Measurements from ENCODE around the gene SETD1A.

Gene SETD1A

DNA sequence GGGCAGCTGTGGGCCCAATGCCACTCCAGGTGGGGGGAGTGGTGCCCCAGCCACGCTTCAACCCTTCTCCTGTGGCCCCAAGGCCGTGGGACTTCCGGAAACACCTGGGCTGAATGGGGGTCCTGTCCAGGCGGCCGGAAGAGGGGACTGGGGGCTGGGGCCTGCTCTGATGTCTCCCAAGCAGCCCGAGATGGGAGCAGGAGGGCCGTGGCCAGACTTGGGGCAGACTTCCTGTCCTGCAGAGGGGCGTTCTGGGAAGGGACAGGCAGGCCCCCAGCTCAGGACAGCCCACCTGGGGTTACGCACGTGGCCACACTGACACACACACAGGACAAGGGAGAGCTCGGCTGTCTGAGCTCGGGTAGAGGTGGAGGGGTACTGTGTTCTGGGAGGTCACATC, 32.6 kb downstream of the SETD1A start:
- H3K27me3 ChIP-seq (ENCODE audit: control insufficient read depth, insufficient read depth, low read length), result no peaks in the 10 kb centered on the region
- H3K4me1 ChIP-seq (ENCODE audit: control insufficient read depth, insufficient read depth, low read length), result peaks cover 5% of the 10 kb centered on the region
- no peaks in the 10 kb centered on the region for H3K9me3 ChIP-seq (ENCODE audit: control insufficient read depth, low read length)
- no peak overlapping the region for H3K4me3 ChIP-seq (ENCODE audit: low read length)
- no peak overlapping the region for H3K9ac ChIP-seq (ENCODE audit: low read length)
- H3K36me3 ChIP-seq (ENCODE audit: control insufficient read depth, insufficient read depth, low read length), result no peaks in the 10 kb centered on the region

- Histone ChIP-seq H3K4me3 (ENCODE audit: low read length) (no peak overlapping the region), H3K9me3 (ENCODE audit: control insufficient read depth, low read length) (no peaks in the 10 kb centered on the region), H3K36me3 (ENCODE audit: control insufficient read depth, insufficient read depth, low read length) (no peaks in the 10 kb centered on the region), H3K9ac (ENCODE audit: low read length) (no peak overlapping the region), H3K4me1 (ENCODE audit: control insufficient read depth, insufficient read depth, low read length) (no peaks in the 10 kb centered on the region), H3K27me3 (ENCODE audit: control insufficient read depth, insufficient read depth, low read length) (no peaks in the 10 kb centered on the region)
Observed at GRCh38 chr16:30991052-30991451, 33.5 kb downstream of the SETD1A start.

DNA sequence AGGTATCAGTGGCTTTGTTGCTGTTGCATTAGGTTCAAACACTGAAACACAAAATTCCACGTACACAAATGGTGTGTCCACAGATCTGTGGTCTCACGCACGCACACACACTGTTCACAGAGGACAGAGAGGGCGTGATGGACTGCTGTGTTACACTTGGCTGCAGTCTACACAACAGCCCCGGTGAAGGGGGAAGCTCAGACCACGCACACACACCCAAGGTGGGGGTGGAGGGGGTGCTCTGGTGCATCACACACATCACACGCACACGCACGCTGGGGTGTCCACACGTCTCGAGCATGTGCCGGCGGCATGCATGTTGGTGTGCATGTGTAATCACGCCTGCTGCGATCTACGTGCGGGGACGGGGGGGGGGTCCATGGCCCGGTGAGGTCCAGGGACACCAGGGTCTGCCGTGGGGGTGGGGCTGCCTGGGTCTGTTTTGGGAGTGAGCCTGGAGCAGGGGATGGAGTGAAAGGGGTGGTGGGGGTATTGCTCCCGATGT, 34.8 kb downstream of the SETD1A start:
- Histone ChIP-seq H3K36me3 (ENCODE audit: control insufficient read depth, insufficient read depth, low read length) (no peaks in the 10 kb centered on the region), H3K4me1 (ENCODE audit: control insufficient read depth, insufficient read depth, low read length) (peaks cover 10% of the 10 kb centered on the region), H3K9ac (ENCODE audit: low read length) (no peak overlapping the region), H3K27me3 (ENCODE audit: control insufficient read depth, insufficient read depth, low read length) (peaks cover 11% of the 10 kb centered on the region), H3K9me3 (ENCODE audit: control insufficient read depth, low read length) (no peaks in the 10 kb centered on the region), H3K4me3 (ENCODE audit: low read length) (no peak overlapping the region)

- Histone ChIP-seq H3K4me3 (ENCODE audit: low read length) (no peak overlapping the region), H3K27me3 (ENCODE audit: control insufficient read depth, insufficient read depth, low read length) (peaks cover 18% of the 10 kb centered on the region), H3K9me3 (ENCODE audit: control insufficient read depth, low read length) (no peaks in the 10 kb centered on the region), H3K4me1 (ENCODE audit: control insufficient read depth, insufficient read depth, low read length) (peaks cover 17% of the 10 kb centered on the region), H3K9ac (ENCODE audit: low read length) (no peak overlapping the region), H3K36me3 (ENCODE audit: control insufficient read depth, insufficient read depth, low read length) (no peaks in the 10 kb centered on the region)
Observed at GRCh38 chr16:30992931-30993816, 35.6 kb downstream of the SETD1A start.

DNA sequence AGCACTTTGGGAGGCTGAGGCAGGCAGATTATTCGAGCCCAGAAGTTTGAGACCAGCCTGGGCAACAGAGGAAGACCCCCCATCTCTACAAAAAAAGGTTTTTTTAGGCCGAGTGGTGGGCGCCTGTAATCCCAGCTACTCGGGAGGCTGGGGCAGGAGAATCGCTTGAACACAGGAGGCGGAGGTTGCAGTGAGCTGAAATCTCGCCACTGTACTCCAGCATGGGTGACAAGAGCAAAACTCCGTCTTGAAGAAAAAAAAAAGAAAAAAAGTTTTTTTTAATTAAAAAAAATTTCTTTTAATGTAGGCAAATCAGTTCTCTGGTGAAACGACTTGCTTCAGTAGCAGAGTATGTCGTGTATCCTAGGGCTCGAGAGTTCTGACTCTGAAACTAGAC, 38.4 kb downstream of the SETD1A start:
- H3K9ac ChIP-seq (ENCODE audit: low read length), result no peak overlapping the region

DNA sequence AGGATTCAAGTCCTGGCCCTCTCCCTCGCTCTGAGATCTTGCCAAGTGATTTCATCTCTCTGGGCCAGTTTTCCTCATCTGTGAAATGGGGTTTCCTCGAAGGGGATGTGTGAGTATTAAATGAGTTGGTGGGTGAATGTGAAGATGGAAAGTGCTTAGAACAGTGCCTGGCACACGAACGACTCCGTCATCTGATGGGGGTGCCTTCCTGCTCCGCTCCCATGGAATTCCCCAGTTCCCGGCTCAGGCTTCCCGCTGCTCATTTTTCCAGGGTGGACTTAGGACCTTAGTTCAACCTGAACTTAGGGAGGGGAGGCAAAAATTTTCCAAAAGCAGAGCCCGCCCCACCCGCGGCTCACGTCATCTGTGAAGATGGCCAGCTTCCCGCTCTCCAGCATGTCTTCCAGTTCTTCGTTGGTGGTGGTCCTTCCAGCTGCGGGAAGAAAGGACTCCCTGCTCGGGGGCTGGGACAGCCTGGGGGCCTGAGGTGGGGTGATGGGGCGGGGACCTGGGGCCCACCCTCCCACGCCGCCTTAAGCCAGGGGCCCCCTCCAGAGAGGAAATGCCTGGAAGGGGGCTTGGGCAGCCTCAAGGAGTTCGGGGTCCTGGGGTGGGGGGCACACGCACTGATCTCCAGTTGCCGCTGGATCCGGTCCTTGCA, 38.9 kb downstream of the SETD1A start:
- H3K36me3 ChIP-seq (ENCODE audit: control insufficient read depth, insufficient read depth, low read length), result no peaks in the 10 kb centered on the region
- H3K27me3 ChIP-seq (ENCODE audit: control insufficient read depth, insufficient read depth, low read length), result peaks cover 24% of the 10 kb centered on the region
- H3K9me3 ChIP-seq (ENCODE audit: control insufficient read depth, low read length), result no peaks in the 10 kb centered on the region
- H3K4me3 ChIP-seq (ENCODE audit: low read length), result no peak overlapping the region
- peak overlapping the region; percentile 61 for H3K9ac ChIP-seq (ENCODE audit: low read length)
- H3K4me1 ChIP-seq (ENCODE audit: control insufficient read depth, insufficient read depth, low read length), result peaks cover 17% of the 10 kb centered on the region

More for the DNA sequence above, 38.4 kb downstream of the SETD1A start:
- H3K36me3 ChIP-seq (ENCODE audit: control insufficient read depth, insufficient read depth, low read length), result no peaks in the 10 kb centered on the region
- H3K9me3 ChIP-seq (ENCODE audit: control insufficient read depth, low read length), result no peaks in the 10 kb centered on the region
- peaks cover 24% of the 10 kb centered on the region for H3K27me3 ChIP-seq (ENCODE audit: control insufficient read depth, insufficient read depth, low read length)
- peaks cover 17% of the 10 kb centered on the region for H3K4me1 ChIP-seq (ENCODE audit: control insufficient read depth, insufficient read depth, low read length)
- no peak overlapping the region for H3K4me3 ChIP-seq (ENCODE audit: low read length)

DNA sequence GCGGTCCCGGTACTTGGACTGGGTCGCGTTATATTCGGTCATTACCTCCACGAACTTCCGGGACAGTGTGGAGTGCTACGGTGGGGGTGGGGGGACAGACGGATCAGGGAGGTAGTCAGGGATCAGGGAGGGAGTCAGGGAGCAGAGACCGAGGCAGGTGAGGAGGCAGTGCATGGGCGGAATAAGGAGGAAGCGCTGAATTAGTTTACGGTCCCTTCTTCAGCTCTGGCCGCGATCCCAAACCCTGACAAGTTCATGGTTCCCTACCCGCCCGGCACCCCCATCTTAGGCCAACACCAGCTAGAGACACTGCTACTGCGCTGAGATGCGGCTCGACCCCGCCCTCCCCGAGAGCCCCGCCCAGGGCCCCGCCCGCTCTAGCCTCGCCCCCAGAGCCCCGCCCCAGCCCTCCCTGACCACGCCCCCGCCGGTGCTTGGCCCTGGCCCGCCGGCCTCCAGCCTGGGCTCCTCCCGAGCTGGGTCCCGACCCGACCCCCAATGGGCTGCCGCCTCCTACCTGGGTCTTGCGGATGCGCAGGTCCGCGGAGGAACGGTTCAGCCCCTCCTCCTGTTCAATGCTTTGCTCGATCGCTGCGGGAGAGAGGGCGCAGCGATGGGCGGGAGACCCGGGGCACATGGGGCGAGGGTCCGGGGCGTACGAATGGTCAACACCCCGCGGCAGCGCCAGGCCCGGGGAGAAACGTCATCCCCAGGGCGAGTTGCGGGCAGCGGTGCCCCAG, 39.6 kb downstream of the SETD1A start:
- peaks cover 17% of the 10 kb centered on the region for H3K4me1 ChIP-seq (ENCODE audit: control insufficient read depth, insufficient read depth, low read length)
- H3K9me3 ChIP-seq (ENCODE audit: control insufficient read depth, low read length), result no peaks in the 10 kb centered on the region
- peak overlapping the region; percentile 61 for H3K9ac ChIP-seq (ENCODE audit: low read length)
- H3K4me3 ChIP-seq (ENCODE audit: low read length), result no peak overlapping the region
- H3K36me3 ChIP-seq (ENCODE audit: control insufficient read depth, insufficient read depth, low read length), result no peaks in the 10 kb centered on the region
- peaks cover 29% of the 10 kb centered on the region for H3K27me3 ChIP-seq (ENCODE audit: control insufficient read depth, insufficient read depth, low read length)

DNA sequence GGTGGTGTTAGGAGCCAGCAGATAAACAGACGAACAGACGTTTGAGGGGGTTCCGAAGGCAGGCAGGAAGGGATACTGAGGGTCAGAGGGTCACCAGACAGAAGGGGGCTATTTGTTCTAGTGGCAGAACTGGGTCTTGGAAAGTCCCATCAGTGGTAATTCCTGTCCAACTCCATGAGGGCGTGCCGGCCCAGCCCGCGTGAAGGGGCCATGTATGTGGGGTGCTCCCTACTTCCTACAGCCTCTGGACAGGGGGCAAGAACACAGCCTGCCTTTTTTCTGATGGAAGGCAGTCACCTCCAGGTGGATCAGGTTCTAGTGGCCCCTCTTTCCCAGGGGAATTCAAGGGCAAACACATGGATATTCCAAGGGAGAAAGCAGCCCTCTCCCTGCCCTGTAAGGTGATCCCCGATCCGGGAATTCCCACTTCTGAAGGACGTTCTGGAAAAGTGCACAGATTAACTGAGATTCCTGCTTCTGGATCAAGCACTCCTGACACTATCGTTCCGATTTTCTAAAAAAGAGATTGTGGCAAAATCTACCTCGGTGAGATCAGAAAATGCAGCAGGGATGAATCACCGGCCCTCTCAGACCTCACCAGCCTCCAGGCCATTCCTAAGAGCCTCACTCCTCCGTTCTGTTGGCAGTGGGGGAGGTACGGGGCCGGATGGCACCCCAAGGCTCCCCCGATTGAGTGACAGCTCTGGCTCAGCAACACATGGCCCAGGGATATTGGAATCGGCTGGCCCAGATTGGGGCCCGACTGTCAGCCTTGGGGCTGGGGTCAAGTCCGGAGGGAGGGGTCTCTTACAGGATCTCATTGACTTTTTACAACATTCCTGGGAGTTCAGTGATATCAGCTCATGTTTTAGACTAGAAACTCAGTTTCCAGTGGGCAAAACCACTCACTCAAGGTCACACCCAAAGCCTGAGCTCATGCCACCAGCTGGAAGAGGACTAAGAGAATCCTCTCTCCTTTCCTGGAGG, 40.5 kb downstream of the SETD1A start:
- peaks cover 17% of the 10 kb centered on the region for H3K4me1 ChIP-seq (ENCODE audit: control insufficient read depth, insufficient read depth, low read length)
- peak overlapping the region; percentile 55 for H3K9ac ChIP-seq (ENCODE audit: low read length)
- no peaks in the 10 kb centered on the region for H3K36me3 ChIP-seq (ENCODE audit: control insufficient read depth, insufficient read depth, low read length)

GRCh38 chr16:30998852-30999761, 41.6 kb downstream of the SETD1A start:
- Histone ChIP-seq H3K4me3 (ENCODE audit: low read length) (no peak overlapping the region), H3K36me3 (ENCODE audit: control insufficient read depth, insufficient read depth, low read length) (no peaks in the 10 kb centered on the region), H3K4me1 (ENCODE audit: control insufficient read depth, insufficient read depth, low read length) (peaks cover 17% of the 10 kb centered on the region), H3K27me3 (ENCODE audit: control insufficient read depth, insufficient read depth, low read length) (peaks cover 34% of the 10 kb centered on the region), H3K9ac (ENCODE audit: low read length) (no peak overlapping the region), H3K9me3 (ENCODE audit: control insufficient read depth, low read length) (no peaks in the 10 kb centered on the region)

More for the DNA sequence above, 40.5 kb downstream of the SETD1A start:
- Histone ChIP-seq H3K4me3 (ENCODE audit: low read length) (no peak overlapping the region), H3K27me3 (ENCODE audit: control insufficient read depth, insufficient read depth, low read length) (peaks cover 34% of the 10 kb centered on the region), H3K9me3 (ENCODE audit: control insufficient read depth, low read length) (no peaks in the 10 kb centered on the region)

GRCh38 chr16:31000671-31001382, 43.3 kb downstream of the SETD1A start:
- Histone ChIP-seq H3K27me3 (ENCODE audit: control insufficient read depth, insufficient read depth, low read length) (peaks cover 34% of the 10 kb centered on the region), H3K4me3 (ENCODE audit: low read length) (no peak overlapping the region), H3K9ac (ENCODE audit: low read length) (no peak overlapping the region), H3K36me3 (ENCODE audit: control insufficient read depth, insufficient read depth, low read length) (no peaks in the 10 kb centered on the region), H3K9me3 (ENCODE audit: control insufficient read depth, low read length) (no peaks in the 10 kb centered on the region), H3K4me1 (ENCODE audit: control insufficient read depth, insufficient read depth, low read length) (peaks cover 17% of the 10 kb centered on the region)
